ENCODE data around the gene SELL.
"Not testable (repeated sequence)": the region's sequence is repeated elsewhere in the genome, so short reads cannot be mapped to it uniquely, and the experiment has no call there.

The SELL gene

DNA sequence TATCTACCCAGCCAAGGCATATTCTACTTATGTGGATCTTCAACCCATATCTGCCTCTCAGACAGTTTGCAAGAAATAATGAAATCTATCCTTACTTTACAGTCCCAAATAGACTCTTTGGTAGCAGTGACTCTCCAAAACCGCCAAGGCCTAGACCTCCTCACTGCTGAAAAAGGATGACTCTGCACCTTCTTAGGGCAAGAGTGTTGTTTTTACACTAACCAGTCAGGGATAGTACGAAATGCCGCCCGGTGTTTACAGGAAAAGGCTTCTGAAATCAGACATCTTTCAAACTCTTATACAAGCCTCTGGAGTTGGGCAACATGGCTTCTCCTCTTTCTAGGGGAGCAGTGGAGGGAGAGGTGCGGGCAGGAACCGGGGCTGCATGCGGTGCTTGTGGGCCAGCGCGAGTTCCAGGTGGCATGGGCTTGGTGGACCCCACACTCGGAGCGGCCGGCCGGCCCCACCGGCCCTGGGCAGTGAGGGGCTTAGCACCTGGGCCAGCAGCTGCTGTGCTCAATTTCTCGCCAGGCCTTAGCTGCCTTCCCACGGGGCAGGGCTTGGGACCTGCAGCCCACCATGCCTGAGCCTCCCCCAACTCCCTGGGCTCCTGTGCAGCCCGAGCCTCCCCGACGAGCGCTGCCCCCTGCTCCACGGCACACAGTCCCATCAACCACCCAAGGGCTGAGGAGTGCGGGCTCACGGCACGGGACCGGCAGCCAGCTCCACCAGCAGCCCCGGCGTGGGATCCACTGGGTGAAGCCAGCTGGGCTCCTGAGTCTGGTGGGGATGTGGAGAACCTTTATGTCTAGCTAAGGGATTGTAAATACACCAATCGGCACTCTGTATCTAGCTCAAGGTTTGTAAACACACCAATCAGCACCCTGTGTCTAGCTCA, 43.5 kb downstream of the SELL start:
- DNase-seq (ENCODE audit: low read depth, low spot score) = not testable (repeated sequence)

DNA sequence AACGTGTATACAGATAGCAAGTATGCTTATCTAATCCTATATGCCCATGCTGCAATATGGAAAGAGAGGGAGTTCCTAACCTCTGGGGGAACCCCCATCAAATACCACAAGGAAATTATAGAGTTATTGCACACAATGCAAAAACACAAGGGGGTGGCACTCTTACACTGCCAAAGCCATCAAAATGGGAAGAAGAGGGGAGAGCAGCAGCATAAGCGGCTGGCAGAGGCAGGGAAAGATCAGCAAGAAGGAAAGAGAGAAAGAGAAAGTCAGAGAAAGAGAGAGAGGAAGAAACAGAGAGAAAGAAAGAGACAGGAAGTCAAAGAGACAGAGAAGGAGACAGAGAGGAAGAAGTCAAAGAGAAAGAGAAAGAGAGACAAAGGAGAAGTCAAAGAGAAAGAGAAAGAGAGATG, 44.2 kb downstream of the SELL start:
- DNase-seq (ENCODE audit: low read depth, low spot score) = not testable (repeated sequence)

DNA sequence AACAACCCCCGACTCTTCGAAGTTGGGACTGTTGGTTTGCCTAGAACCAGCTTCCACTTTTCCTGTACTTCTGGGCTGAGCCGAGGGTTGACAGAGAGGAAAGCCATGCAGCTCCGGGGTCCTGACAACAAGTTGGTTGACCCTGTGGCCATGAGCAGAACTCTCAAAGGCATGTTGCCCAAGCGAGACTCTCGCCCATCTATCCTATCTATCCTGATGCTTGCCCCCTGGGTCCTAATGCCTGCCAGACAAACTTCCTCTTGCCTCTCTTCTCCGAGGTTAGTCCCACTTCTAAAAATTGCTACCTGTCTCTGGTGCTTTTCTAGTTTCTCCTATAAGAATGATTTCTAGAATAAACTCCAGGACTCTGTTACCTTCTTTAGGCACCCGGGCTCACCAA, 48.7 kb downstream of the SELL start:
- not testable (repeated sequence) for DNase-seq (ENCODE audit: low read depth, low spot score)

DNA sequence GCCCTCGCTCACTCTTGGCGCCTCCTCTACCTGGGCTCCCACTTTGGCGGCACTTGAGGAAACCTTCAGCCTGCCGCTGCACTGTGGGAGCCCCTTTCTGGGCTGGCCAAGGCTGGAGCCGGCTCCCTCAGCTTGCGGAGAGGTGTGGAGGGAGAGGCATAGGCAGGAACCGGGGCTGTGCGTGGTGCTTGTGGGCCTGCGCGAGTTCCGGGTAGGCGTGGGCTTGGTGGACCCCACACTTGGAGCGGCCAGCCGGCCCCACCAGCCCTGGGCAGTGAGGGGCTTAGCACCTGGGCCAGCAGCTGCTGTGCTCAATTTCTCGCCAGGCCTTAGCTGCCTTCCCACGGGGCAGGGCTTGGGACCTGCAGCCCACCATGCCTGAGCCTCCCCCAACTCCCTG, 50.4 kb downstream of the SELL start:
- not testable (repeated sequence) for DNase-seq (ENCODE audit: low read depth, low spot score)

DNA sequence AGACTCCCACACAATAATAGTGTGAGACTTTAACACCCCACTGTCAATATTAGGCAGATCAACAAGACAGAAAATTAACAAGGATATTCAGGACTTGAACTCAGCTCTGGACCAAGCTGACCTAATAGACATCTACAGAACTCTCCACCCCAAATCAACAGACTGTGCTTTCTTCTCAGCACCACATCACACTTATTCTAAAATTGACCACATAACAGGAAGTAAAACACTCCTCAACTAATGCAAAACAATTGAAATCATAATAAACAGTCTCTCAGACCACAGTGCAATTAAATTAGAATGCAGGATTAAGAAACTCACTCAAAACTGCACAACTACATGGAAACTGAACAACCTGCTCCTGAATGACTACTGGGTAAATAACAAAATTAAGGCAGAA, 52.6 kb downstream of the SELL start:
- not testable (repeated sequence) for DNase-seq (ENCODE audit: low read depth, low spot score)

DNA sequence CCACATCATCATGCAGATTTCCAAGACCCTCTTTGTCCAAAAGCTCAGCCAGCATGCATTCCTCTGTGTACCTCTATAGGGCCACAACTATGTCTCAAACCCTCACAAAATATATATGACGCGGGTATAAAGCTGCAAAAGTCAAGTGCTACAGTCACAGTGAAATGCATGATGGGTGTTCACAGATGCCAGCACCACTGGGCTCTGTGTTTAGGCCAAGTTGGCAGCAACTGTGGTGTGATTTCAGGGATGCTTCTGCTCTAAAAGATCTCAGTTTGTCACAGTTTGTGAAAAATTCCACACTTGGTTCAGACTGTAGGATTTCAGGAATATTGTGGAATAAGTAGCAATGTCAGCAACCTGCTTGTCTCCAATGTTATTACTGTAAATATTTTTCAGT, 57.5 kb downstream of the SELL start:
- no peak for DNase-seq (ENCODE audit: low read depth, low spot score)

DNA sequence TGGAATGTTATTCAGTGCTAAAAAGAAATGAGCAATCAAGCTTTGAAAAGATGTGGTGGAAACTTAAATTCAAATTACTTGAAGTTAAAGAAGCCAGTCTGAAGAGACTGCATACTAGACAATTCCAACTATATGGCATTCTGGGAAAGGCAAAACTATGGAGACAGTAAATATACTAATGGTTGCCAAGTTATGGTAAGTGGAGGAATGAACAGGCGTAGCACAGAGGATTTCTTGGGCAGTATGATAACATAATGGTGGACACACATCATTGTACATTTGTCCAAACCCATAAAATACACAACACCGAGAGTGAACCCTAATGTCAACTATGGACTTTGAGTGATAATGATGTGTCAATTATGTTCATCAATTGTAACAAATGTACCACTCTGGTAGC, 60.4 kb downstream of the SELL start:
- DNase-seq (ENCODE audit: low read depth, low spot score) = no peak

DNA sequence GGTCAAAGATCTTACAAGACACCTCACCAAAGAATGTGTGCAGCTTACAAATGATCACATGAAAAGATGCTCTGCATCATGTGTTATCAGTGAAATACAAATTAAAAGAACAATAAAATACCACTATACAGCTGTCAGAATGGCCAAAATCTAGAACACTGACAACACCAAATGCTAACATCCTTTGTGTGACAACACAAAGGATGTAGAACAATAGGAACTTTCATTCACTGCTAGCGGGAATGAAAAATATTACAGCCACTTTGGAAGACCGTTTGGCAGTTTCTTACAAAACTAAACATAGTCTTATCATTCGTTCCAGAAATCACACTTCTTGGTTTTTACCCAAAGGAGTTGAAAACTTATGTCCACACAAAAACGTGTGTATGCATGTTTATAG, 60.9 kb downstream of the SELL start:
- DNase-seq (ENCODE audit: low read depth, low spot score) = no peak

DNA sequence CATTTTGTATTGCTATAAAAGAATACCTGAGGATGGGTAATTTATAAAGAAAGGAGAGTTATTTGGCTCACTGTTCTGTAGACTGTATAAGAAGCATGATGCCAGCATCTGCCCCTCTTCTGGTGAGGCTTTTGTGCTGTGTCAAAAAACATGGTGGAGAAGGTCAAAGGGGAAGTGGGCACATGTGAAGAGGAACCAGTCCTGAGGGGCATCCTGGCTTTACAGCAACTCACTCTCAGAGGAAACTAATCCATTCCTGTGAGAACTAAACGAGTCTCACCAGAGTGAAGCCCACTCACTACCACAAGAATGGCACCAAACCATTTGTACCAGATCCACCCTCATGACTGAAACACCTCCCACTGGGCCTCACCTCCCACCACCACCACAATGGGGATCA, 62.7 kb downstream of the SELL start:
- no peak for DNase-seq (ENCODE audit: low read depth, low spot score)

DNA sequence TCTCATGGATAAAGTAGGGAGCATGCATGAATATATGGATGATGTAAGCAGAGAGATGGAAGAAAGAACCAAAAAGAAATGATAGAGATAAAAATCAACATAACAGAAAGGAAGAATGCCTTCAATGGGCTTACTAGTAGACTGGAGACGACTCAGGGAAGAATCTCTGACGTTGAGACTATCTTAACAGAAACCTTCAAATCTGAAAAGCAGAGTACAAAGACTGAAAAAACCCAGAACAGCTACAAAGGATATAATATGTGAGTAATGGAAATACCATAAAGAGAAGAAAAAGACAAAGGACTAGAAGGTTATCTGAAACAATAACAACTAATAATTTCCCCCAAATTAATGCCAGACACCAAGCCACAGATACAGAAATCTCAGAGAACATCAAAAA, 63.2 kb downstream of the SELL start:
- no peak for DNase-seq (ENCODE audit: low read depth, low spot score)

DNA sequence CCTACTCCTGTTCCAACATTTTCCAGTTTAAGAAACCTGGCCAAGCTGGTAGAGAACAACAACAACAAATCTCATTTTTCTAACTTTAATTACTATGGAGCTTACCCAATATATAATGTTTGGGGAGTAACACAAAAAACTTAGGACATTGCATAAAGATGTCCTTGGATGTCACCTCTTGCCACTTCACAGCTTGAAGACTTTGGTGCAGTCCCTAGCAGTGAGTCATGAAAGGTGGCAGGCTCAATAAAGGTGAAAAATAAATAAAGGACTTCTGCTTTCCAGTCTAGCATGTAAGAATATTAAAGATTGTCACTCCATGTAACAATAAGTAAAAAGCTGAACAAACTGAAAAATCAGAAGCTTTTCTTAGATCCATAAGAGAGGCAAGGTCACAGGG, 63.9 kb downstream of the SELL start:
- DNase-seq (ENCODE audit: low read depth, low spot score) = no peak

DNA sequence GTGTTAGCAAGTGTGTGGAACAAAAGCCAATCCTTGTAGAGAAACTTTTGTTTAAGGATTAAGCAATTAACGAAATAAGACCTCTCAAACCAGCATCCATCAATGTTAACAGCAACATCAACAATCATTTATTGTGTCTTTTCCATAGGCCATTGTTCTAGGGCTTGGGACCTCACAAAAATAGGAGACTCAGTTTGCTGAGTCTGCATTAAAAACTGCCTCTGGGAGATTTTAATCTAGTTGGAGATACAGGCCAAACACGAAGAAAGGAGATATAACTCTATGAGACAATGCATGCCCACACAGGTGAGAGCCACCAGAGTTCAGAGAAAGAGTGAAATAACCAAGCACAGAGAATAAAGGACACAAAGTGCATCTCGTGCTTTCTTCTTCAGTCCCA, 67.1 kb downstream of the SELL start:
- DNase-seq (ENCODE audit: low read depth, low spot score) = no peak
